ENCODE results near the gene ARMC12. TPM values are rescaled to one million over a fixed set of nuclear protein-coding genes. Genes with fewer than 3 reads are reported as not detected.
"Not testable (repeated sequence)": the region's sequence is repeated elsewhere in the genome, so short reads cannot be mapped to it uniquely, and the experiment has no call there.

ARMC12 gene, protein sequence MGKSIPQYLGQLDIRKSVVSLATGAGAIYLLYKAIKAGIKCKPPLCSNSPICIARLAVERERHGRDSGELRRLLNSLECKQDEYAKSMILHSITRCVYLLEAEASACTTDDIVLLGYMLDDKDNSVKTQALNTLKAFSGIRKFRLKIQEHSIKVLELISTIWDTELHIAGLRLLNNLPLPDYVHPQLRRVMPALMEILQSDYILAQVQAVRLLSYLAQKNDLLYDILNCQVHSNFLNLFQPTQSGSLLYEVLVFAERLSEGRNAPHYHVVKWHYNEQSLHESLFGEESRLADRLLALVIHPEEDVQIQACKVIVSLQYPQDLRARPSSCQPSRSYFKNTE
- total RNA-seq = under 1 TPM; 0.40 to 0.99 TPM
- polyA plus RNA-seq (ENCODE audit: insufficient read length in 2 of 2) = 1 to 10 TPM; 1.4 to 3.7 TPM
- long read RNA-seq, donor 1 = 0 reads
- long read RNA-seq, donor 2 = 0 reads
- long read RNA-seq, donor 3 = 0 reads
- long read RNA-seq, donor 4 = 0 reads

DNA sequence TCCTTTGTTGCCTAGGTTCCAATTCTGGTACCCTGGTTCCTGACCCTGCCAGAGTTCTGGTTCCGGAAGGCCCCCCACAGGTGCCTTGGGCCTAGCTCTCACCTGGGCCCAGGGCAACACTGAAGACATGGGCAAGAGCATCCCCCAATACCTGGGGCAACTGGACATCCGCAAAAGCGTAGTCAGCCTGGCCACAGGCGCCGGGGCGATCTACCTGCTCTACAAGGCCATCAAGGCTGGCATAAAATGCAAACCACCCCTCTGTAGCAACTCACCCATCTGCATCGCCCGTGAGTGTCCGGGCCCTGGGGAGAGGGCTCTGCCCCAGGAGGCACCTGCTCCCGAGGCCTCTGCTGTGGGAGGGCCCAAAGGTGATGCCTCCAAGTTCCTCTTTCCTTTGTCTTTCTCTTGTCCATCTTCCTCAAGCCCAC, at the start of gene ARMC12:
TSS of gene ARMC12 (plus strand) at position 51 of the 431 bp plus-strand sequence. CDS start at position 128, 77 bp downstream.
- no peak within 1 kb of the TSS for H3K27ac ChIP-seq (ENCODE audit: low read depth, low read length)
- H3K36me3 ChIP-seq (ENCODE audit: control insufficient read depth, insufficient read depth, low read length) = no peaks in the 10 kb centered on the region
- H3K4me3 ChIP-seq (ENCODE audit: low read depth, low read length) = no peak within 1 kb of the TSS
- WGBS (ENCODE audit: insufficient coverage) = 92% methylated on average over 10 of the region's 10 CpGs
- H3K9me3 ChIP-seq (ENCODE audit: control insufficient read depth, insufficient read depth, low read length) = no peaks in the 10 kb centered on the region
- DNase-seq (ENCODE audit: low read depth in 4 of 6, low spot score in 6 of 6) = no peak
- peaks cover 22% of the 10 kb centered on the region for H3K4me1 ChIP-seq (ENCODE audit: control insufficient read depth, insufficient read depth, low read length)
- no peaks in the 10 kb centered on the region for H3K27me3 ChIP-seq (ENCODE audit: control insufficient read depth, insufficient read depth, low read length)

DNA sequence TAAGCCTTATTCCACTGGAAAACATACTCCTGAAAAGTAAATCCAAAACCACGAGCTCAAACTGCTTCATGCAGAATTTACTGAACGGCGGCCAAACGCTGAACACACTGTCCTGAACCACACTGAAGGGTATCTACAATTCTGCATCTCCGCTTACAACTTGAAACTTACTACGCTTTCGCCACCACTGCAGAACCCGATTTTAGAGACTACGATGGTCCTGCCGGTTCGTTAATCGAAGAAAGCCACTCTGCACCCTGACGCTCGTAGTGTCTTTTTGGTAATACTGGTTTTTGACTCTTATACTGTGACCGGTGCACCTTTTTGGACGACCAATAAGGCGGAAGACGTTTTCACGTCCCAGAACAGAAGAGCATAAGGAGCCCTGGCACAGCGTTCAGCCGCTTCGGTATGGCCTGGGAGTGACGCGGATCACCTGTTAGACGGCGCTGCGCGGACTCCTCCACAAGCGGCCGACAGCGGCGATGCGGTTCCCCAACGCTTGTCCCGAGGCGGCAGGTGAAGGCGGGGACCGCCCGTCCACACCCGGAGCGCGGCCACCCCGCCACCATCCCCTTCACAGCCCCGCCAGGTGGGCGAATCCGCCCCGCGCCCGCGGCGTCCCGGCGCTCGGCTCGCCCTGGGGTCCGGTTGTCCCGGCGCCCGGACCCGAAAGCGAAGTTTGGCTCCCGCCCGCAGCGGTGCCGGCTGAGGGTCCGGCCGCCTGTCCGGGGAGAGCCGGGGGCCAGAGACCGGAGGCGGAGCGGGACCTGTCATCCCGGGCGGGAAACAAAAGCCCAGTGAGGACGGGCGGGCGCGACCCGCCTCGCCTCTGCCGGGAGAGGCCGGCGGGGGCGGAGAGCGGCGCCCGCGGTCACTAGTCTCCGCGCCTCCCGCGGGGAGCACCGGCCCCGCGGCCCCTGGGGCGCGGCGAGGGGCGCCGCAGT, 48.9 kb upstream of the ARMC12 start:
- H3K36me3 ChIP-seq (ENCODE audit: control insufficient read depth, insufficient read depth, low read length) = no peaks in the 10 kb centered on the region
- WGBS (ENCODE audit: insufficient coverage) = under 1% methylated on average over 100 of the region's 100 CpGs
- no peaks in the 10 kb centered on the region for H3K9me3 ChIP-seq (ENCODE audit: control insufficient read depth, insufficient read depth, low read length)
- peaks cover 11% of the 10 kb centered on the region for H3K4me1 ChIP-seq (ENCODE audit: control insufficient read depth, insufficient read depth, low read length)
- H3K27me3 ChIP-seq (ENCODE audit: control insufficient read depth, insufficient read depth, low read length) = peaks cover 13% of the 10 kb centered on the region
- peak overlapping the region; percentile 69 for H3K27ac ChIP-seq (ENCODE audit: low read depth, low read length)
- peak overlapping the region; percentile 58 for H3K4me3 ChIP-seq (ENCODE audit: low read depth, low read length)
- DNase-seq (ENCODE audit: low read depth in 4 of 6, low spot score in 6 of 6) = peak in 2 of 6 donors; percentile 58 to 60

DNA sequence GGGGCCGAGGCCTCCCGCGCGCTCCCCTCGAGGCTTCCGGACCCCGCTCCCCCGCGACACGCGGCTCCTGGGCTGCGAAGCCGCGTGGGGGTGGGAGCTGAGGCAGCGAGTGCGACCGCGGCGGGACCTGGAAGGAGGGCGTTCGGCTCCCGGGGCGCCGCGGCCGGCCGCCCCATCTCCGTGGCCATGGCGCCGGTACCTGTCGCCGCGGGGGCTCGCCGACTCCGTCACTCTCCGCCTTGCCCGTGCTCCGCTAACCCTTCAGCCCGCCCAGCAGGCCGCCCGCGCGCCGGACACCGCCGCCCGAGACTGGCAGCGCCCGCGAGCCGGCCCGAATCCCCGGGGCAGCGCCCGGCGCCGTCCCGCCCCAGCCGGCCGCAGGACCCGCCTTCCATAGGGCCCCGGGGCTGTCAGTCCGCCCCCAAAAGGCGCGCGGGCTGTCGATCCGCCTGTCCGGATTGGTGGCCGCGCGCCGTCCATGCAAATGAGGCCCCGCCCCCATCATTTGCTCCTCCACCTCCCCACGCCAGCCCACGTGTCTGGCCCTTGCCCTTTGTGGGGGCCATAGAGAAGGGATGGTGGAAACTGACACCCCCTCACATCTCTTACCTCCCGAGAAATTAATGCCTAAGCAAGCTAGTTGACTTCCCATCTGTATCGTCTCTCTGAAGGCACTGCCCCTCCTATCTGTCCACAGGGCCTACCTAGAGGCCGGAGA, 48.1 kb upstream of the ARMC12 start, which contains the start of gene FKBP5:
TSS of gene FKBP5 (minus strand) at position 311 of the 718 bp plus-strand sequence. CDS start 46,091 bp downstream, outside the sequence.
- H3K4me1 ChIP-seq (ENCODE audit: control insufficient read depth, insufficient read depth, low read length) = peaks cover 11% of the 10 kb centered on the region
- peak within 1 kb of the TSS; percentile 69 for H3K27ac ChIP-seq (ENCODE audit: low read depth, low read length)
- H3K9me3 ChIP-seq (ENCODE audit: control insufficient read depth, insufficient read depth, low read length) = no peaks in the 10 kb centered on the region
- peak within 1 kb of the TSS; percentile 58 for H3K4me3 ChIP-seq (ENCODE audit: low read depth, low read length)
- peaks cover 13% of the 10 kb centered on the region for H3K27me3 ChIP-seq (ENCODE audit: control insufficient read depth, insufficient read depth, low read length)
- no peaks in the 10 kb centered on the region for H3K36me3 ChIP-seq (ENCODE audit: control insufficient read depth, insufficient read depth, low read length)
- 2% methylated on average over 71 of the region's 80 CpGs for WGBS (ENCODE audit: insufficient coverage)
- peak in 4 of 6 donors; percentile 48 to 90 (median 66) for DNase-seq (ENCODE audit: low read depth in 4 of 6, low spot score in 6 of 6)

GRCh38 chr6:35690006-35690405, 46.8 kb upstream of the ARMC12 start:
- Histone ChIP-seq H3K27me3 (ENCODE audit: control insufficient read depth, insufficient read depth, low read length) (peaks cover 13% of the 10 kb centered on the region), H3K4me1 (ENCODE audit: control insufficient read depth, insufficient read depth, low read length) (peaks cover 11% of the 10 kb centered on the region)
- DNase-seq (ENCODE audit: low read depth in 4 of 6, low spot score in 6 of 6); H3K27ac ChIP-seq (ENCODE audit: low read depth, low read length); H3K4me3 ChIP-seq (ENCODE audit: low read depth, low read length); H3K36me3 ChIP-seq (ENCODE audit: control insufficient read depth, insufficient read depth, low read length); H3K9me3 ChIP-seq (ENCODE audit: control insufficient read depth, insufficient read depth, low read length): not testable (repeated sequence)
- WGBS (ENCODE audit: insufficient coverage) = 100% methylated on average over 11 of the region's 16 CpGs

DNA sequence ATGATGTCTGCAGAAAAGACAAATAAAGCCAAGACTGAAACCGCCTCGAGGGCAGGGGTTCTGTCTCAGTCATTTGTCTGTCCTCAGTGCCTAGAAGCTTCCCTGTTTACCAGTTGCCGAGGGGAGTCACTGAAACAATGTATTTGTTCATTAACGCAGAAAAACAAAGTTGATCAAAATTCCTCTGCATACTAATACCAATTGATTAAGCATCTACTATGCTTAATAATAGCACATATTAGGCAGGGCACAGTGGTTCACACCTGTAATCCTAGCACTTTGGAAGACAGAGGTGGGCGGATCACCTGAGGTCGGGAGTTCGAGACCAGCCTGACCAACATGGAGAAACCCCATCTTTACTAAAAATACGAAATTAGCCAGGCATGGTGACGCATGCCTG, 46.3 kb upstream of the ARMC12 start:
- DNase-seq (ENCODE audit: low read depth in 4 of 6, low spot score in 6 of 6) = no peak
- Histone ChIP-seq H3K36me3 (ENCODE audit: control insufficient read depth, insufficient read depth, low read length) (no peaks in the 10 kb centered on the region), H3K27ac (ENCODE audit: low read depth, low read length) (no peak overlapping the region), H3K4me3 (ENCODE audit: low read depth, low read length) (no peak overlapping the region), H3K4me1 (ENCODE audit: control insufficient read depth, insufficient read depth, low read length) (peaks cover 11% of the 10 kb centered on the region), H3K9me3 (ENCODE audit: control insufficient read depth, insufficient read depth, low read length) (no peaks in the 10 kb centered on the region), H3K27me3 (ENCODE audit: control insufficient read depth, insufficient read depth, low read length) (peaks cover 13% of the 10 kb centered on the region)
- 93% methylated on average over 3 of the region's 9 CpGs for WGBS (ENCODE audit: insufficient coverage)

- WGBS (ENCODE audit: insufficient coverage) = 57% methylated on average over 10 of the region's 10 CpGs
- Histone ChIP-seq H3K9me3 (ENCODE audit: control insufficient read depth, insufficient read depth, low read length) (no peaks in the 10 kb centered on the region), H3K27ac (ENCODE audit: low read depth, low read length) (no peak overlapping the region), H3K4me1 (ENCODE audit: control insufficient read depth, insufficient read depth, low read length) (peaks cover 11% of the 10 kb centered on the region), H3K4me3 (ENCODE audit: low read depth, low read length) (no peak overlapping the region), H3K36me3 (ENCODE audit: control insufficient read depth, insufficient read depth, low read length) (no peaks in the 10 kb centered on the region), H3K27me3 (ENCODE audit: control insufficient read depth, insufficient read depth, low read length) (peaks cover 13% of the 10 kb centered on the region)
- peak in 1 of 6 donors; percentile 9 for DNase-seq (ENCODE audit: low read depth in 4 of 6, low spot score in 6 of 6)
These were observed 45.6 kb upstream of the ARMC12 start for GRCh38 chr6:35691027-35691824.

DNA sequence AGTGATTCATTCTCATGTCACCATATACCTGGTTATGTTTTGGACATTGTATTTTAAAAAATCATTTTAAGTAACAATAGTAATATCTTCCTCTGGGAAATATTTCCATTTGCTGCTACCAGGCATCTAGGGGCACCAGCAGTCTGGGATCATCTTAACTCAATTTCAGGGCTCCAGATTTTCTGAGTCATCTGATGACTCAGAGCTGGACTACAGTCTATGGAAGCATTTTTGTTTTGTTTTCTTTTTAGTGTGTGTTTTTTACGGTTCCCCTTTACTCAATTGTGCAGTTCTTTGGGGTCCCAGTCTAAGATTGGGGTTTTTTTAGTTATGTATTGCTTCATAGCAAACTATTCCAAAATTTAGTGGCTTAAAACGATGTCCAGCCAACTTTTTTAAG, 42.4 kb upstream of the ARMC12 start:
- WGBS (ENCODE audit: insufficient coverage) = no CpG with 5 or more reads among the region's 2 CpGs
- Histone ChIP-seq H3K4me1 (ENCODE audit: control insufficient read depth, insufficient read depth, low read length) (no peaks in the 10 kb centered on the region), H3K36me3 (ENCODE audit: control insufficient read depth, insufficient read depth, low read length) (no peaks in the 10 kb centered on the region), H3K27me3 (ENCODE audit: control insufficient read depth, insufficient read depth, low read length) (no peaks in the 10 kb centered on the region), H3K9me3 (ENCODE audit: control insufficient read depth, insufficient read depth, low read length) (no peaks in the 10 kb centered on the region), H3K27ac (ENCODE audit: low read depth, low read length) (no peak overlapping the region), H3K4me3 (ENCODE audit: low read depth, low read length) (no peak overlapping the region)
- DNase-seq (ENCODE audit: low read depth in 4 of 6, low spot score in 6 of 6) = no peak

DNA sequence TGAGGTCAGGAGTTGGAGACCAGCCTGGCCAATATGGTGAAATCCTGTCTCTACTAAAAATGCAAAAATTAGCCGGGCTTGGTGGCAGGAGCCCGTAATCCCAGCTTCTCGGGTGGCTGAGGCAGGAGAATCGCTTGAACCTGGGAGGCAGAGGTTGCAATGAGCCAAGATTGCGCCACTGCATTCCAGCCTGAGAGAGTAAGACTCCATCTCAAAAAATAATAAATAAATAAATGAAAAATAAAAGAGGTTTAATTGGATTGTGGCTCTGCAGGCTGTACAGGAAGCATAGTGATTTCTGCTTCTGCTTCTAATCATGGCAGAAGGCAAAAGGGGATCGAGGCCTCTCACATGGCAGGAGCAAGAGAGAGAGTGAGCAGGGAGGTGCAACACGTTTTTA, 38.4 kb upstream of the ARMC12 start:
- not testable (repeated sequence) for H3K36me3 ChIP-seq (ENCODE audit: control insufficient read depth, insufficient read depth, low read length); H3K4me1 ChIP-seq (ENCODE audit: control insufficient read depth, insufficient read depth, low read length); H3K4me3 ChIP-seq (ENCODE audit: low read depth, low read length); DNase-seq (ENCODE audit: low read depth in 4 of 6, low spot score in 6 of 6); H3K9me3 ChIP-seq (ENCODE audit: control insufficient read depth, insufficient read depth, low read length); H3K27ac ChIP-seq (ENCODE audit: low read depth, low read length); H3K27me3 ChIP-seq (ENCODE audit: control insufficient read depth, insufficient read depth, low read length)
- WGBS (ENCODE audit: insufficient coverage) = 87% methylated on average over 3 of the region's 7 CpGs
